GM19328 (cell line): ENCODE results near the gene SLC25A48.

Experiments
- ATAC-seq: cut with Tn5 transposase; IDR thresholded peaks from one replicate; pipeline ENCODE4 v1.9.1; 2021; ENCODE audit warnings: mild to moderate bottlenecking, moderate library complexity; ENCODE audit not compliant: unreplicated experiment

The SLC25A48 gene

DNA sequence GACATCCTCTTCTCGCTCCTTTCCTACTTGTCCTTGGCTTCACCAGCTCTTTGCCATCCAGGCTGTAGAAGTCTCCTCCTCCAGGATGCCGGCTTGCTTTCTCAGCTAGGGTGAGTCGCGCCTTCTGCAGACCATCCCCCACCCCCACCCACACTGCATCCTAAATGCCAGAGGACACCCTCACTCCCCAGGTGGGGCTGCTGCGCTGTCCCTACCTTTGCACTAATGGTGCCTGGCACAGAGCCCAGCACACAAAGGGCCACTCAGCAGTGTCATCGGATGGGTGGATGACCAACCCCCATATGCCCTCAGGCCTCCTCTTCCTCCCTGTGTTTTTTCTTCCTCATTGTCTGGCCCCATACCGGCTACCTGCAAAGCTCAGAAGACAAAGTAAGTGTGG, 46.3 kb downstream of the SLC25A48 start:
- no peak for ATAC-seq

DNA sequence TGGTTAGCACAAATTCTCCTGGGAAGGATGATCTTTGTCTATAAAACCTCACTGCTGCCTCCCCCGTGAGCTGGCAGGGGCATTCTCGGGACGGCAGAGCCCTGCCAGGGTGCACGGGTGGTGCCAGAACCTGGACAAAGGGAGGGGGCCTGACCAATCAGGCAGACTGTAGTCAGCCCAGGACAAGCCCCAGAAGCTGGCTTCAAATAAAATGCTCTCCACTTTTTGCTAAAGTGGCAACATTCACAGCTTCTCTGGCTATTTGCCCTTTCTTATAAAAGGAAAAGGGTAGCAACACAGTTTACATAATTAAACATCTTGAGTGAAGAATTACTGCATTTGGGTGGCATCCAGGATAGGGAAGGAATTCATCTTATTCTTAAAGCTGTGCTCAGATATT, 46.8 kb downstream of the SLC25A48 start:
- ATAC-seq, result no peak

GRCh38 chr5:135881819-135882218, 47.4 kb downstream of the SLC25A48 start:
- ATAC-seq, result no peak

DNA sequence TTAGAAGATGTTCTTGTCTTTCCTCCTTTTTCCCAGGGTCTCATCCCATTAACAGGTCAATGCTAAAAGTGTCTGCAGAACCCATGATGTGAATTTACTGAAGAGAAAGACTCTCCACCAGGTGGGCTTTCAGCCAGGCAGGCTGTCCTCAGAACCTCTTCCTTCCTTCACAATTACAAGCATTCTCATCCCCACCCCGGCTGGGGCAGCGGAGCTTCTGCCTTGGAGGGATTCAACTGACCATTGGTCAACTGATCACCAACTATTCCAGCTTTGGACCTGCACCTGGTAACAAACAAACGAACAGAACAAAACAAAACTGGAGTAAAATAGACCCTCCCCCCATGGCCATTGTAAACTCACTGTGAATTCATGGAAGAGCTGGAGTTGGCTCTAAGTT, 48.6 kb downstream of the SLC25A48 start:
- ATAC-seq, result no peak

GRCh38 chr5:135883441-135883840, 49.0 kb downstream of the SLC25A48 start:
- no peak for ATAC-seq

DNA sequence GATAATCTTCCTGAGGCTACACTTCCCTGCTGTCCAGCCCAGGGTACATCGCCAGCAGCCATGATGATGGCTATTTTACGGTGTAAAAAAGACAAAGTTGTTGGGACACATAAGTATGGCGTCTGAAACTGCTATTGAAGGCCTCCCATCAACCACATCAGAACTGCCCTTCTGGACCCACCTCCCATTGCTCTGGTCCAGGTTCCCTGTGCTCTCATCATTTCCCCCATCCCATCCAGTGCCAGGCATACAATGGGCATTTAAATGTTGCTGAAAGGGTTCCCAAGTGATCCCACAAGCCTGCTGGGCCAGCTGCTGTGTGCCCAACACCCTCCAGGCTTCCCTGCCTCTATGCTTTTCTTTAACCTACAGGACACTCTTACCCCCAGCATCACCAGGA, 50.6 kb downstream of the SLC25A48 start:
- no peak for ATAC-seq

DNA sequence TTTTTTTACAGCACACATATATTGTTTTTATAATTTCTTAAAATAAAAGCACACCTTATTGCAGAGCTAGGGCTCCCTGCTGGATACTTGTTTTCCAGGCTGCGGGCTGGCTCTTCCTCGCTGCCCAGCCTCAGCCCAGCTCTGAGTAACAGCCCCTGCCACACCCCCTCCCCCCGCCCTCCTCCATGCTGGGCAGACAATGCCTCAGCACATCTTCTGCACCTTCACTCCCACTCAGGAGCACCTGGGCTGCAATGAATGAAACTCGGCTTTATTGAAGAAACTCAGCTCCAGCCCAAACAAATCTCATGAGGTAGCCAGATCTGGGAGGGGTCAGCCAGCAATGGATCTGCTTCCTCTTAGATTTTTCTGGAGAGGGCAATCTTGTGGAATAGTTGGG, 51.7 kb downstream of the SLC25A48 start:
- no peak for ATAC-seq

GRCh38 chr5:135887447-135887864, 53.0 kb downstream of the SLC25A48 start:
- peak; percentile 92 for ATAC-seq

DNA sequence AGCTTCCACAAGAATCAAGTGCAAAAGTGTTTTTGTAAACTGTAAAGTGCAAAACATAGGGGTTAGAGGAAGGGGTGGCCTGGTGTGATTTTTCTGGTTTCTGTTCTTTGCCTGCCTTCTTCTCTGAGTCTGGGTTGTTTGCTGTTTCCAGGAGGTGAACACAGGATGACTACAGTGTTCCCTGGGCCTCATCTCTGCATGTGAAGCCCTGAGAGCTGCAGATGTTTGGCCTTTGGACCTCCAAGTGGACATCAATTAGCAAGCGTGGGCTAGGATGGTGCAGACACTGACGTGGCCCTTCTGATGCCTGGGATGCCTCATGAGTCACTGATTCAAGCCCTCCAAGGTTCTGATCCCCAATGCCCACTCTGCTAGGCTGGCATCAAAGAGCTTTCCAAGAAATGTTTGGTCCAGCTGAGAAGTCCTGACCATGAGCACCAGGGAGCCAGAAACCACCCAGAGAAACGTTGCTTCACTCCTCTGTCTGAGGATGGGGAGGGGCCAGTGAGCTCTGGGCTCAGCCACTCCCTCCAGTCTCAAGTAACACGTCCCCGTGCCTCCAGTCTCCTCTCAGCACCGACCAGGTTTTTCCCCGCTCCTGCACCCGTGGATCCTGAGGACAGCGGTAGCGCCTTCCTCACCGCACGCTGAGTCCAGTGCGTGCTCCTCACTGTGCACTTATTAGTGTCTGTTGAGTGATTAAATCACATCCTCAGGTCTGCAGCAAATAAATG, 53.6 kb downstream of the SLC25A48 start:
- no peak for ATAC-seq

GRCh38 chr5:135890296-135890695, 55.8 kb downstream of the SLC25A48 start:
- no peak for ATAC-seq

DNA sequence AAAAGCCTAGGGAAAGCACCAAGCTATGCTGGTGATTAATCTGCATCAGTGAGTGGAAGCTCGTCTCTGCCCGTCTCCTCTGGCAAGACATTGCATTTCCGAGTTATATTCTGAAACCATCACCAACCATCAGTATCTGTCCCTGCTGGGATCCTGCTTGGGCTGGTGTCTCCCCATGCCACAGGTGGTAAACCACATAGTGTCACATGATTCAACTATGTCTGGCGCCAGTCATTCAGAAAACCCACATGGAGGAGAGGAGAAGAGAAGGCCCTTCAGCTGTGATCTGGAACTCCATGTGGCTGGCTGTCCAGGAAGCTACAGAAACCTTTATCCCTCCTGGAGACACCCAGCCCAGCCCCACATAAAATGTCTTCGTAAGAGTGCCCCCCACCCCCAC, 56.4 kb downstream of the SLC25A48 start:
- ATAC-seq, result no peak

- no peak for ATAC-seq
Observed at GRCh38 chr5:135891268-135891667, 56.8 kb downstream of the SLC25A48 start.

GRCh38 chr5:135891791-135892190, 57.3 kb downstream of the SLC25A48 start:
- ATAC-seq, result no peak

DNA sequence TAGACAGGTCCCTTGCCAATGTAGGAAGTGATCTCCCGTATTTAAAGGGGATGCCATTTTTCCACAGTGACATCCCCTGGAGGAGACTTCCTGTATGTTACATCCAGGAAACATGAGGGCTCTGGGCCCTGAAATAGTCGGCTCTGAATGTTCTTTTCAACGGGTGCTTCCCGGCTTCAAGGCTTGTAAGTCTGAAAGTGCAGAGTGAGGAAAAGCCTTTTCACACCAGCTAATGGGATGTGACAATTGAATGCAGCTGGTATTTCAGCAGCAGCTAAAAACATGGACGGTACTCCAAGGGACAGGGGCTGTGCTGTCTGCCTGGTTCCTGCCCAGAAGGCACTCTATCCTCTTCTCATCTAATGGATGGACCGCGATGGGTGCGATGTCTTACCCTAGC, 59.8 kb downstream of the SLC25A48 start:
- ATAC-seq, result no peak

DNA sequence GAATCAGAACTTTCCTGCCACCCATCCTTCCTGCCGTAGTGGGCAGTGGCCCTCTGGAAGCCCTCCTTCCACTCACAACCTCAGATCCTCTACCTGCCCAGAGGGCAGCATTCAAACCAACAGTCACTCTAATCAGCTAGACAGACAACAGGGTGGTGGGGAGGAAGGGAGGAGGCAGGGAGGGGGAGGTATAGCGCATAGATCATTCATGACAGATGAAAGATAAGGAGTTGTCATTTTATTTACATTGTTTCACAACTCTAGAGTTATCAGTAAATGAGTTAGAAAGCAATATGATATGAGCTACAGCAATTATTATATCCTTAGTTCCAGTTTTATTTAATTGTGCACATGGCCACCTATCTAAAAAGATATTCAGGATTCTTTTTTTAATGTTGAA, 60.3 kb downstream of the SLC25A48 start:
- ATAC-seq, result no peak

GRCh38 chr5:135895474-135896006, 61.1 kb downstream of the SLC25A48 start, which contains the start of gene IL9:
Gene IL9, minus strand, starts transcription at chr5:135895841. Its CDS starts 25 bp downstream, at chr5:135895816.
- no peak for ATAC-seq

DNA sequence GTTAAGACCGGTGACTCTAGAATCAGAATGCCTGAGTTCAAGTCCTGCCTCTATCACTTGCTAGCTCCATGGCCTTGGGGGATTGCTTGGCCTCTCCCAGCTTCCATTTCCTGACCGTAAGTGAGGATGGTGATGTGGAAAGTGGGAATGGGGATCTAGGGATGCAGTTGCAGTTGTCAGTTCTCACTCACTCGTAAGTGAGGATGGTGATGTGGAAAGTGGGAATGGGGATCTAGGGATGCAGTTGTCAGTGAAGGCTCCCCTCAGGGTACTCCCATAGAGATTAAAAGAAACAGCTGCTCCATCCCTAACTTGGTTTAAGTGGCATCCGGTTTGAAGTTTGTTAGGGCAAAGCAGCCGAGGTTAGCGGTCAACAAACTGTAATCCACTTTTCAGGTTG, 64.2 kb downstream of the SLC25A48 start:
- no peak for ATAC-seq

GRCh38 chr5:135900276-135900675, 65.8 kb downstream of the SLC25A48 start:
- ATAC-seq, result no peak

DNA sequence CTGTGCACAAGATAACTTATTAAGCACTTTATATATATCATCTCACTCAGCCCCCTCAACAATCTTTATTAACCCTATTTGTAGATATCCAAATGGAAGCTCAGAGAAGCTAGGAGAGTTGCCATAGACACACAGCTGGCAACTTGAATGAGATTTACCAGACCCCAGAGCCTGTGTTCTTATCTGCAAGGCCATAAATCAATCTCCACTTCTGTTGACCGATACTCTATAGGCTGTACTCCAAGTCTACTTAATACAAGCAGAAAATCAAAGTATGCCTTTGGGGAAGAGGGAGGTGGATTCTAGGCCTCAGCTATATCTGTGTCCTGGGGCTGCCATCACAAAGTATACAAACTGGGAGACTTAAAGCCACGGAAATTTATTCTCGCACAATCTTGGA, 67.2 kb downstream of the SLC25A48 start:
- no peak for ATAC-seq

- ATAC-seq, result no peak
Observed at GRCh38 chr5:135905144-135905543, 70.7 kb downstream of the SLC25A48 start.

DNA sequence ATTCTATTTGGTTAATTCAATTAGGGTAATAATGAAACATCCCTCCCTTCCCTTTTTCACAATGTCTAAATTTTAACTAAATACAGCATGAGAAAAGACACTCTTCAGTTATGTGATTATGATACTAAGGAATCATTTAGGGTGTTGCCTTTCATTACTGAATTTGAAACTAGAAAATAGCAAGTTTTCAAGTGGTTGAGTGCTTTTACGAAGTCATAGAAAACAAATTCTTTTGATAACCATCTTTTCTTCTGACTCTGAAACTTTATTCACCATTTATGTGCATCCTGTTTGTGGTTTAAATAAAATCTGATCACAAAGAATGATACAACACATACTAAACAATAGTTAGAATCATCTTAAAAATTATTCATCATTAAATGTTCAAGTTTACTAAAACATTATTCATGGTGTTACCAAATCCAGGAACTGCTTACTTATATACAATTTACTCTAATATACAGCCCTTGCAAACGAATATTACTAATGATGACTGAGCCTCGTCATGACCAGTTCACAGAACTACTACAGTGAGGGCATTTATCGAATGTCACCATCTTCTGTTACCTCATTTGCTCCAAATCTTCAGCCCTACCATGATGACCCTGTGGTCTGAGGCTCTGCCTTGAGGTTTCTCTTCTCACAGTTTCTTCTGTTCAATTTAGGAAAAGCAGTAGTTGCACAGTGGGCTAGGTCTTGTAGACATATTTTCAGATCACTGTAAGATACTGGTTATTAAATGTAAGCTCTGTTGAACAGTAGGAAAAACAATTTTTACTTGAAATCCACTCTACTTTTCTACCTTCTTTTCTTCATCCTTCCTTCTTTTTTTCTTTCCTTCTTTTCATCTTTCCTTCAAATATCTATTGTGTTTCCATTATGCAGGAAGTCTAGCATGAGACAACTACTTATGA, 79.5 kb downstream of the SLC25A48 start:
- no peak for ATAC-seq
